ENCODE measurements around the gene TP53AIP1. TPM values are rescaled to one million over a fixed set of nuclear protein-coding genes. Genes with fewer than 3 reads are reported as not detected.
A peak's percentile ranks its signal among the peaks of the same experiment; 100 is the strongest.

The TP53AIP1 gene
- total and polyA plus RNA-seq, 12 donors = 0.01 TPM; not detected in 11

DNA sequence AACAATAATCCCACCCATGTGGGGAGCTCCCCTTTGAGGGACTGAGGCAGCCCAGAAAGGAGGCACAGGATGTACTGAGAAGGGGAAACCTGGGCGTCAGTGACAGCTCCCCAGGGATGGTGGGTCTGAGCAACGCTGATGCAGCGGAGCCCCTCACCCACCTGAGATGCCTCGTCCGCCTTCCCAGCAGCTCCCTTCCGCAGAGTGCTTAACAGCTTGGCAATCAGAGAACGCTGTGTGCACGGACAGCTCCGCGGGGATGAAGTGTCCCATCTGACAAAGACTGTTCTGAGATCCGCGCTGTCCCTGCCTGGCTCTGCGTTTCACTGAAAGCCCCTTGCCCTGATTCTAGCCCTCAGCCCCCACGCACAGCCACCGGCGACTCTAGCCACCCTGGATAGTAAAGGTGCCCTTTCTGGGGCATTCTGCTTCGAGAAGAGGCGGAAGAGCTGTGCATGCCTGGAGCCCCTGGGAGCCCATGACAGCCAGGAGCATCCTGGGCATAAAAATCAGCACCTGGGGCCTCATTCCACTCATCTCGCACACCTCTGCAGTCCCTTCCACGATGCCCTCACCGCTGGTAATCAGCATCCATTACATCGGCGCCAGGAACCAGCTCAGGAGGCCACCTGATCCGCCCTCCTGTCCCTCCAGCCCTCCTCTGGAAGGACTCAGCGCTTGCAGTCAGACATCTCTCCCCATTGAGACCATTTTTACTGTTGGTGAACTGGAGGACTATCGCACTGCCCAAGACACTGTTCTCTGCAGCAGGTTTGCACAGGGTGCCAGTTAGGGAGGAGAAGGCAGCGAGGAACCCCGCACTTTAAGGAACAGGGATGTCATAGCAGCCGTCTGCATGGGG lies 40.8 kb downstream of the TP53AIP1 start:
- H3K36me3 ChIP-seq = no peaks in the 10 kb centered on the region
- DNase-seq (no peak), ATAC-seq (no peak)
- TF ChIP-seq, protein P1, sequence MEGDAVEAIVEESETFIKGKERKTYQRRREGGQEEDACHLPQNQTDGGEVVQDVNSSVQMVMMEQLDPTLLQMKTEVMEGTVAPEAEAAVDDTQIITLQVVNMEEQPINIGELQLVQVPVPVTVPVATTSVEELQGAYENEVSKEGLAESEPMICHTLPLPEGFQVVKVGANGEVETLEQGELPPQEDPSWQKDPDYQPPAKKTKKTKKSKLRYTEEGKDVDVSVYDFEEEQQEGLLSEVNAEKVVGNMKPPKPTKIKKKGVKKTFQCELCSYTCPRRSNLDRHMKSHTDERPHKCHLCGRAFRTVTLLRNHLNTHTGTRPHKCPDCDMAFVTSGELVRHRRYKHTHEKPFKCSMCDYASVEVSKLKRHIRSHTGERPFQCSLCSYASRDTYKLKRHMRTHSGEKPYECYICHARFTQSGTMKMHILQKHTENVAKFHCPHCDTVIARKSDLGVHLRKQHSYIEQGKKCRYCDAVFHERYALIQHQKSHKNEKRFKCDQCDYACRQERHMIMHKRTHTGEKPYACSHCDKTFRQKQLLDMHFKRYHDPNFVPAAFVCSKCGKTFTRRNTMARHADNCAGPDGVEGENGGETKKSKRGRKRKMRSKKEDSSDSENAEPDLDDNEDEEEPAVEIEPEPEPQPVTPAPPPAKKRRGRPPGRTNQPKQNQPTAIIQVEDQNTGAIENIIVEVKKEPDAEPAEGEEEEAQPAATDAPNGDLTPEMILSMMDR (IDR thresholded peaks at IDR 0.05) = no peak
- H3K27ac ChIP-seq = no peak overlapping the region
- intact Hi-C loops (cut with DNase I) = no loop called here
- no peaks in the 10 kb centered on the region for H3K9me3 ChIP-seq
- H3K4me3 ChIP-seq = no peak overlapping the region
- 66 to 67% methylated on average over 29 of the region's 29 CpGs for WGBS, 2 donors
- peaks cover 0 to 5% (median 0%) of the 10 kb centered on the region in 7 donors for H3K27me3 ChIP-seq
- peaks cover 2 to 52% (median 23%) of the 10 kb centered on the region in 9 donors for H3K4me1 ChIP-seq

GRCh38 chr11:128900468-128900867 lies 42.2 kb downstream of the TP53AIP1 start:
- intact Hi-C loops (cut with DNase I) = no loop called here
- DNase-seq = no peak
- Histone ChIP-seq H3K27ac (peak overlapping the region in 2 of 10 donors; percentile 4 to 48), H3K4me3 (no peak overlapping the region), H3K9me3 (no peaks in the 10 kb centered on the region), H3K27me3 (peaks cover 0 to 5% (median 0%) of the 10 kb centered on the region in 7 donors), H3K4me1 (peaks cover 2 to 54% (median 29%) of the 10 kb centered on the region in 9 donors), H3K36me3 (no peaks in the 10 kb centered on the region)
- TF ChIP-seq, protein P1 (IDR thresholded peaks at IDR 0.05) = no peak
- ATAC-seq = no peak
- 56% methylated on average over 4 of the region's 4 CpGs for WGBS, 2 donors

GRCh38 chr11:128898580-128899344 lies 43.9 kb downstream of the TP53AIP1 start:
- ATAC-seq = no peak
- intact Hi-C loops (cut with DNase I) = no loop called here
- peak in 1 of 2 donors; percentile 59 for DNase-seq
- TF ChIP-seq, protein P1 (IDR thresholded peaks at IDR 0.05) = no peak
- Histone ChIP-seq H3K4me3 (no peak overlapping the region), H3K36me3 (no peaks in the 10 kb centered on the region), H3K9me3 (no peaks in the 10 kb centered on the region), H3K27ac (peak overlapping the region in 3 of 10 donors; percentile 16 to 65 (median 33)), H3K4me1 (peaks cover 0 to 56% (median 17%) of the 10 kb centered on the region in 9 donors), H3K27me3 (no peaks in the 10 kb centered on the region)
- 81 to 82% methylated on average over 13 of the region's 13 CpGs for WGBS, 2 donors

DNA sequence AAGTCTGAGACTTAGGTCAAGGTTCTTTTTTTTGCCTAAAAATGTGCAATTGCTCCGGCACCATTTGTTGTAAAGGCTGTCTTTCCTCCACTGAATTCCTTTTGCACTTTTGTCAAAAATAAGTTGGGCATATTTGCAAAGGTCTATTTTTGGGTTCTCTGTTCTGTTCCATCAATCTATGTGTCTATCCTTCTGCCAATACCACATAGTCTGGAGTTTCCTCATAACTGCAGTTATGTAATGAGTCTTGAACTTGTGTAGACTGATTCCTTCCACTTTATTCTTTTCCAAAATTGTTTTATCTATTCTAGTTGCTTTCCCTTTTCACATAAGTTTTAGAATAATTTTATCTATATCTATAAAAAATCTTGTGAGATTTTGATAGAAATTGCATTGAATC lies 44.8 kb downstream of the TP53AIP1 start:
- no peaks in the 10 kb centered on the region for H3K9me3 ChIP-seq
- no peak for DNase-seq
- no peak for ATAC-seq
- H3K4me1 ChIP-seq = peaks cover 0 to 65% (median 26%) of the 10 kb centered on the region in 9 donors
- H3K27me3 ChIP-seq = no peaks in the 10 kb centered on the region
- intact Hi-C loops (cut with DNase I) = no loop called here
- H3K27ac ChIP-seq = peak overlapping the region in 1 of 10 donors; percentile 16
- no peak overlapping the region for H3K4me3 ChIP-seq
- no peaks in the 10 kb centered on the region for H3K36me3 ChIP-seq
- TF ChIP-seq, protein P1 (IDR thresholded peaks at IDR 0.05) = no peak
- 84 to 88% methylated on average over 1 of the region's 1 CpG for WGBS, 2 donors
